Fibroblast of skin of right quadriceps (primary cell): Measurements from ENCODE around the gene LRP8.
"Not testable (repeated sequence)": the region's sequence is repeated elsewhere in the genome, so short reads cannot be mapped to it uniquely, and the experiment has no call there.

Source experiments
- DNase-seq: peaks from one replicate; pipeline ENCODE4 v3.0.0-alpha.2; 2013

LRP8 gene

GRCh38 chr1:53206083-53206685 lies 121.7 kb downstream of the LRP8 start:
- DNase-seq = not testable (repeated sequence)

DNA sequence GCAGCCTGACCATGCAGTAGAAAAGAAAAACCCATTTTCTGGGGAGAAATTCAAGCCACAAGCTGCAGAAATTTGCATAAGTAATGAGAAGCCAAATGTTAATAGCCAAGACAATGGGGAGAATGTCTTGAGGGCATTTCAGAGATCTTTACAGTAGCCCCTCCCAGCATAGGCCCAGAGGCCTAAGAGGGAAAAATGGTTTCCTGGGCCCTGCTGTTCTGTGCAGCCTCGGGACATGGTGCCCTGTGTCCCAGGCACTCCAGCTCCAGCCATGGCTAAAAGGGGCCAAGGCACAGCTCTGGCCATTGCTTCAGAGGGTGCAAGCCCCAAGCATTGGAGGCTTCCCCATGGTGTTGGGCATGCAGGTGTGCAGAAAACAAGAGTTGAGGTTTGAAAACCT lies 122.4 kb downstream of the LRP8 start:
- DNase-seq = not testable (repeated sequence)

- no peak for DNase-seq
These were observed 124.4 kb downstream of the LRP8 start for GRCh38 chr1:53203466-53203865.

- peak; percentile 78 for DNase-seq
These were observed 129.6 kb downstream of the LRP8 start for GRCh38 chr1:53198241-53198651.

DNA sequence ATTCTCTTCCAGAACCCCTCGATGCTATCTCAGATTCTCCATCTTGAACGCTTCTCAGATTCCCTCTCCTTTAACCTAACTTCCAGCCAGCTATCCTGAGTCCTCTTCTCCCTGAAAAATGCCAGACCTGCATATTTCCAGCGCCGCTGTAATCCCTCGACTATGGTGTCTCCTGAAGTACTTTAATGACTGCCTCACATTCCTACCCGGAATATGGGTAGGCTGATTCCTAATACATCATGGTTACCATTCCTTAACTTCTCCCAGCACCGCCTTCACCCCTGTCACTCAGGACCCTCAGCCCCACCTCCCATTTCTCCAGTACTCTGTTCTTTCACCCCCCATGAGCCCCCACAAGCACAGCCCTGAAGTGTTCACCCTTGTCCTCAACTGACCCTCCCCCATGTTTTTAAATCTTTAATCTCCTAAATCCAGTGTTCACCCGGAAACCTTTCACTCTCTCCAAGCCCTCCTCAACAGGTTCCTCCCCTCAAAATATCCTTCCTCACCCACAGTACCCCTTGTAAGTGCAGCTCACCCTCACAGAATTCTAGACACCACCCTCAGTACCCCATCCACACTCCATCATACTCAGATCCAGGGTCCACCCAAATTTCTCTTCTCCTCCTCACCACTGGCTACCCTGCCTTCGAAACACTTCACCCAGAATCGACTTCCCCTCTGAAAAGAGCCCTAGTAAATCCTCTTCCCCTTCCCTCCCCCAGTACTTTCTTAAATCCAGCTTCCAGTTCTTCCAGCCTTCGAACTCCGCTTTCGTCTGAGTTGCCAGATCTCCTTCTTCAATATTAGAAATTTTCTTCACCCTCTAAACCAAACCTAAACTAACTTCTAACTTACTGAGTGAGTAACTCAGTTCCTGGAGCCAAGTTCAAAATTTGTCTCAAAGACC lies 130.3 kb downstream of the LRP8 start:
- DNase-seq = no peak

DNA sequence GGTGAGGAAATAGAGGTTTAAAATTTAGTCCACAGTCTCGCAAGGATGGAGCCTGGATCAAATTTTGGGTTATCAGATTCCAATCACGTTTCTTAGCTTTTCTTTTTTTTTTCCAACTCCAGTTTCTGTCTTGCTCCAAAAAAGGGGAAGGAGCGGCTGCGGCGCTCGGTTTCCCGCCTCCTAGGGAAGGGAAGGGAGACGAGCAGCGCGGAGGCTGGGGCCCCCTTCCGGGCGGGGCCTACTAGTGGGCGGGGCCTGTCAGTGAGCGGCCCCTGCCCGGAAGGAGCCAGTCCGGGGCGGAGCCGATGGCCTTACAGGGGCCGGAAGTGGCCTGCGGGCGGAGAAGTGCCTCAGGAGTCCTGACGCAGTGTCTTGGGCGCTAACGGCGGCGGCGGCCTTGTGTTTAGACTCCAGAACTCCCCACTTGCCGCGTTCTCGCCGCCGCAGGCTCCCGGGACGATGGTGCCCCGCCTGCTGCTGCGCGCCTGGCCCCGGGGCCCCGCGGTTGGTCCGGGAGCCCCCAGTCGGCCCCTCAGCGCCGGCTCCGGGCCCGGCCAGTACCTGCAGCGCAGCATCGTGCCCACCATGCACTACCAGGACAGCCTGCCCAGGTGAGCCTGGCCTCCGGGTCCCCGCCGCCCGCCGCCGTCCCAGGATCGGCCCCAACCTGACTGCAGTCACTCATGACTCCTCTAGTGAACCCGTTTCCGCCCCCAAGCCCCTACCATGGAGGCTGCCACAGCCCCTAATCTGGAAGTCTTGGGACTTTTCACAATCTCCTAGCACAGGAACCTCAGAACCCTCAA lies 131.2 kb downstream of the LRP8 start, which contains the start of gene CPT2:
Gene CPT2, plus strand, starts transcription at position 340 of the 806 bp plus-strand sequence. Its CDS starts 120 bp downstream, at position 460.
- peak; percentile 92 for DNase-seq

DNA sequence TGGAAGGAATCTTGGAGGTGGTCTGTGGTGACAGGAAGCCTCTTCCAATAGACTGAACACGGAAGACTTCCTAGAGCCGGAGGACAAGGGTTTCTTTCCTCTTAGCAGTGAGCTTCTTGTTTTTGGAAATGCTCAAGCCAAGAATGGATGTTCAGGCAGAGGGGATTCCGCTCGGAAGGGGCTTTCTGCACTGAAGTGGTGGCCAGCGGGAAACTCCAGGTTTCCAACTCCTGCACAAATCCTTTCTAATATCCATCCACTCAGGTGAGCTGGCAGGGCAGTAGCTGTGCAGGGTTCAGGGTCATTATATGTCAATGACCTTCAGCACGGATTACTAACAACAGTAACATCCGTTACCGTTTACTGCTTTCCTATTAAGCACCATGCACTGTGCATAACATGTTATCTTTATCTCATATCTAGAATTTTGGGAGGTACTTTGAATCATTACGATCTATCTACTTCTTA lies 131.8 kb downstream of the LRP8 start:
- DNase-seq = no peak

DNA sequence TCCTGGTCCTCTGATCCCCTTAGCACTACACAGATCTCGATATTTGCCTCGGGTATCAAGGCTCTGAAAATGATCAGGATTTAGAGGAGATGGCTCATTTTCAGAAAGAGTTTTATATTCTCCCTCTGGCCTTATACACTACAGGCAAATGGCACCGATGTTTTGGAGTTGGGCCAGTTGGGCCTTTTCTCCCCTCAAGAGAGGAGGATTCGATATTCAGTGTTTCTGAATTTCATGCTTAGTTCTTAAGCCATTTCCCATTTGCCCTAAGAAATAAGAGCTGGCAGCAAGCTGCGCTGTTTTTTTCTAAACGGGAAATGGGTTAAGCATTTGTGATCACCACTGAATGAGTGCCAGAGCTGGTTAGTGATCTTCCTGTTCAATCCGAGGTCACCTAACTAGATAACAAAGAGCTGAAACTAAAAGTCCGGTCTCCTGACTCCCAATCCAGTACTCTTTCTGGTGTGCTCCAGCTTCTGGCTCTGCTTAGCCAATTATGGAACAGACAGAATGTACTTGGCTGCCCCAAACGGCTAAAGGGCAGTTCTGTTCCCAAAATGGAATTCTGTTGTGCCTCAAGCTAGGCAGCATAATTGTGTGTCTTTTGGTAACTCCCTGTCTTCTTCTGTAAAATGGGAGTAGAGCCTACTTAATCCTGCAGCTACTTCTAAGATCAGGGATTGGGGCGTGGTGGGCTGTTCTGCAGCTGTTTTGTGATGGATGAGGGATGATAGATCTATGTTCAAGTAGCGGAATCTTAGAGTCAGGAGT lies 132.4 kb downstream of the LRP8 start:
- no peak for DNase-seq
